ENCODE data around the gene RYR3. TPM values are rescaled to one million over a fixed set of nuclear protein-coding genes. Genes with fewer than 3 reads are reported as not detected.

RYR3 gene
- total RNA-seq, 2 donors from 2014 or later, result 9.9 to 40.1 TPM

- Histone ChIP-seq H3K4me3 (no peak overlapping the region), H3K27me3 (replicated peaks; ENCODE audit: insufficient read depth) (no peaks in the 10 kb centered on the region), H3K4me1 (ENCODE audit: control insufficient read depth in 1 of 2, low read depth in 2 of 2) (no peaks in the 10 kb centered on the region), H3K36me3 (no peaks in the 10 kb centered on the region), H3K9me3 (no peaks in the 10 kb centered on the region), H3K27ac (no peak overlapping the region)
- TF ChIP-seq, protein P1, sequence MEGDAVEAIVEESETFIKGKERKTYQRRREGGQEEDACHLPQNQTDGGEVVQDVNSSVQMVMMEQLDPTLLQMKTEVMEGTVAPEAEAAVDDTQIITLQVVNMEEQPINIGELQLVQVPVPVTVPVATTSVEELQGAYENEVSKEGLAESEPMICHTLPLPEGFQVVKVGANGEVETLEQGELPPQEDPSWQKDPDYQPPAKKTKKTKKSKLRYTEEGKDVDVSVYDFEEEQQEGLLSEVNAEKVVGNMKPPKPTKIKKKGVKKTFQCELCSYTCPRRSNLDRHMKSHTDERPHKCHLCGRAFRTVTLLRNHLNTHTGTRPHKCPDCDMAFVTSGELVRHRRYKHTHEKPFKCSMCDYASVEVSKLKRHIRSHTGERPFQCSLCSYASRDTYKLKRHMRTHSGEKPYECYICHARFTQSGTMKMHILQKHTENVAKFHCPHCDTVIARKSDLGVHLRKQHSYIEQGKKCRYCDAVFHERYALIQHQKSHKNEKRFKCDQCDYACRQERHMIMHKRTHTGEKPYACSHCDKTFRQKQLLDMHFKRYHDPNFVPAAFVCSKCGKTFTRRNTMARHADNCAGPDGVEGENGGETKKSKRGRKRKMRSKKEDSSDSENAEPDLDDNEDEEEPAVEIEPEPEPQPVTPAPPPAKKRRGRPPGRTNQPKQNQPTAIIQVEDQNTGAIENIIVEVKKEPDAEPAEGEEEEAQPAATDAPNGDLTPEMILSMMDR (IDR thresholded peaks at IDR 0.05), result no peak
- no peak for DNase-seq (ENCODE audit: low spot score)
- no peak for ATAC-seq (ENCODE audit: insufficient number of reproducible peaks, low FRiP score, low read depth)
Measured at GRCh38 chr15:33636958-33637357, 326.2 kb downstream of the RYR3 start.

- Histone ChIP-seq H3K4me1 (ENCODE audit: control insufficient read depth in 1 of 2, low read depth in 2 of 2) (no peaks in the 10 kb centered on the region), H3K36me3 (no peaks in the 10 kb centered on the region), H3K4me3 (no peak overlapping the region), H3K27ac (no peak overlapping the region), H3K9me3 (no peaks in the 10 kb centered on the region), H3K27me3 (replicated peaks; ENCODE audit: insufficient read depth) (no peaks in the 10 kb centered on the region)
- no peak for DNase-seq (ENCODE audit: low spot score)
- no peak for ATAC-seq (ENCODE audit: insufficient number of reproducible peaks, low FRiP score, low read depth)
- TF ChIP-seq, protein P1 (IDR thresholded peaks at IDR 0.05), result no peak
Measured at GRCh38 chr15:33638453-33638852, 327.7 kb downstream of the RYR3 start.

DNA sequence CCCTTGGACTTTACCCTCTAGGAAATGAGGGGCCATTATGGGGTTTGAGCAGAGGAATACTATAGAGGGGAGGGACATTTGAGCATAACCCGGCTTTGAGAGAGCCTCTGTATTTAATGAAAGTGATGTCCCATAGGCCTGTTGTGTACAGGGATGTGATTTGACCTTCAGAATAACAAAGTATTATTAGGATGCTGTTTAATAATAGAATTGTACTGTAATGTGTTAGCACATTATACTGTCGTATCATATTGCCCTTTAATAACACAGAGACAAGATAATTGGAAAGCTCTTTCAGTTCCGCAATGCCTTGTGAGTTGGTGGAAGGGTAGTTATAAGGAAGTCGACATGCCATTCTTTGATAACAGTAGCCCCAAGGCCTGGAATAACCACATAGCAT lies 328.3 kb downstream of the RYR3 start:
- TF ChIP-seq, protein P1 (IDR thresholded peaks at IDR 0.05), result no peak
- Histone ChIP-seq H3K4me1 (ENCODE audit: control insufficient read depth in 1 of 2, low read depth in 2 of 2) (no peaks in the 10 kb centered on the region), H3K36me3 (no peaks in the 10 kb centered on the region), H3K9me3 (no peaks in the 10 kb centered on the region), H3K4me3 (no peak overlapping the region), H3K27ac (no peak overlapping the region), H3K27me3 (replicated peaks; ENCODE audit: insufficient read depth) (no peaks in the 10 kb centered on the region)
- ATAC-seq (ENCODE audit: insufficient number of reproducible peaks, low FRiP score, low read depth) (no peak), DNase-seq (ENCODE audit: low spot score) (no peak)

GRCh38 chr15:33639456-33639855 lies 328.7 kb downstream of the RYR3 start:
- TF ChIP-seq, protein P1 (IDR thresholded peaks at IDR 0.05), result no peak
- Histone ChIP-seq H3K27me3 (replicated peaks; ENCODE audit: insufficient read depth) (no peaks in the 10 kb centered on the region), H3K4me1 (ENCODE audit: control insufficient read depth in 1 of 2, low read depth in 2 of 2) (no peaks in the 10 kb centered on the region), H3K9me3 (no peaks in the 10 kb centered on the region), H3K4me3 (no peak overlapping the region), H3K27ac (no peak overlapping the region), H3K36me3 (no peaks in the 10 kb centered on the region)
- no peak for DNase-seq (ENCODE audit: low spot score)
- no peak for ATAC-seq (ENCODE audit: insufficient number of reproducible peaks, low FRiP score, low read depth)

DNA sequence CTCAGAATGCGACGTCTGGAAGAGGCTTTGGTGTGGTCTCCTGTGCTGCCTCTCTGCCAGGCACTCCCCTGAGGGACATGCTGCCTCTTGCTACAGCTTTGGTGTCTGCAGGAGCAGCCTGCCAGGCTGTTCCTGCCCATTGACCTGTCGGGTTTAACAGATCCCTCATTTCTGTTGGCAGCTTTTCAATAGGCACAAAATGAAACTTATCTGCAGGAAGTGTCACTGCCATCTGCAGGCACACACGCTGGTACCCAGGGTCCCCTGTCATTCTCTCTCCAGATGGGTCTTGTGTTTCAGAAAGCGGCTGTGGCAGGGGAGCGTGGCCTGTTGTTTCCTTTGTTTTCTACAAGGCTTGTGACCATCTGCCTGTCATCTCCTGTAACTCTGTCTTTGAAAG lies 329.2 kb downstream of the RYR3 start:
- Histone ChIP-seq H3K4me3 (no peak overlapping the region), H3K27ac (no peak overlapping the region), H3K36me3 (no peaks in the 10 kb centered on the region), H3K4me1 (ENCODE audit: control insufficient read depth in 1 of 2, low read depth in 2 of 2) (no peaks in the 10 kb centered on the region), H3K27me3 (replicated peaks; ENCODE audit: insufficient read depth) (no peaks in the 10 kb centered on the region), H3K9me3 (no peaks in the 10 kb centered on the region)
- DNase-seq (ENCODE audit: low spot score) (no peak), ATAC-seq (ENCODE audit: insufficient number of reproducible peaks, low FRiP score, low read depth) (no peak)
- TF ChIP-seq, protein P1 (IDR thresholded peaks at IDR 0.05), result no peak

Measured in thoracic aorta (tissue), 2 donors.